Measurements from ENCODE around the gene GRM3.

The GRM3 gene

DNA sequence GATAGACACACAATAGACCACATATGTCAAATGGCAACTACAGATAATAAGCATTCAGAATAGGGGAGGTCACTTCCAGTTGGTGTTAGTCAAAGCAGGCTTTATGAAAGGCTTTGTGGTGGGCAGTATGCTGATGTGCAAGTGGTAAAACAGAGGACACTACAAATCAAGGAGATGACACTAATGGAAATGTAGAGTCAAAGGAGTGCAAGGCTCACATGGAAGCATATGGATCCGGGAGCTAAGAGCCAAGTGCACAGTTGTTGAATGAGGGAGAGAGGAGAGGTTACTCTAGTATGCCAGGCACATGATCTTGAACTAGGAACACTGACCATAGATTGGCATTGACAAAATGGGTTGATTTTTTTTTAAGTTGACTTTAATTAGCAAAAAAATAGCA is 62.7 kb downstream of the GRM3 start:
- DNase-seq, result no peak

DNA sequence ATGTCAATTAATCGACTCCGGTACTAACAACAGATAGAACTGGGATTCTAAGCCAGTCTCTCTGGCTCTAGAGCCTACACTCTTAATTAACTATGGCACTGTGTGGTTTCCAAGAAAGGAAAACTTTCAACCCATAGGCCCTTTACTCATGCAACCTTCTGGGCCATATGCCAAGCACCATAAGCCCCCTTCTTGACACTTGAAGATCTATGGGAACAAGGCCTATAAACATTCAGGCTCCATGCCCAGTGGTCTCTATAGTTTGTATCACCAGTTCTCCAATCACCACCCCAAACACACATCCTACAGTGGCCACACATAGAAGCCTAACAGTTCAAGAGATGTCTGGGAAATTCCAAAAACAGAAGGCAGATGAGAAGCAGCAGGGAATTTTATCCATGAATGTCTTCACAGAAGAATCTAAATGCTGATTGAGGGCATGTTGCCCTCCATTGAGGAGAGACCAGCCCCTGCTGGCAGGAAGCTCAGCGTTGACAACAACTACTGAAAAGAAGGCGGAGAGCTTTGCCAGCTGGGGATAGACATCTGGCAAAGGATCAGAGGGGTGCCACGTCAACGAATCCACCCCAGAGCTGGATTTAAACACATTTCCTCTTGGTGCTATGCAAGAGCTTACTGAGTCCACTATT is 64.4 kb downstream of the GRM3 start:
- no peak for DNase-seq

DNA sequence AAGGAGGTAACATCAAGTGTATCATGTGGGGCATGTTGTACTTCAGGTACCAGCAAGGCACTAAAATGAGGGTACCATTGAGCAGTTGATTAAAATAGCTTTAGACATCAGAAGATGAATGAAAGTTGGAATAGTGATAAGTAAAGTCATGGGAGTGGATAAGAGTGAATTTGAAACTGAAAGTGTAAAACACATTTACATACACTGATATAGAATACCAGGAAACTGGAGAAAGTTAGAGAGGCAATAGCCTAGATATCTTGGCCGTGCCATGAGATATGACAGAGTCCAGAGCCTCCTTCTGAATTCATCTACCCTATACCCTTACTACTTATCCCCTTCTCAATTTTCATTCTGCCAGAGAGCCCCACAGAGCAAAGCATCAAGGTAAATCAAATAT is 76.6 kb downstream of the GRM3 start:
- no peak for DNase-seq

DNA sequence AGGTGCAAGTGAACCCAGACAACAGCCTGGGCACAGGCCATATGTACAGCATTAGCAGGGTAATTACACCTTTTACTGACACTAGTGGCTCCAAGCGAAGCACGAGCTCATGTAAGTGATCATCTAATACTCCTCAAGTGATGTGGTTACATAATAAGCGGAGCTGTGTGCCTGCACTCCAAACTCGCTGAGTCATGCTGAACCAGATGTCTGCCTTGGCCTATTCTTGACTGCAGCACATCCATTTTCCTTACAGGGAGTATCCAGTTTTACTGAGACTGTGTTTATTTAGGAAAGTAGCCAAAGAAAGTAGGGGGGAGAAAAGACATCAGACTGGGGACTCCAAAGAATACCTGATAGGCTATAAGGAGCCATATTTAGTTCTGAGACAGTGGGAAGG is 90.1 kb downstream of the GRM3 start:
- no peak for DNase-seq

DNA sequence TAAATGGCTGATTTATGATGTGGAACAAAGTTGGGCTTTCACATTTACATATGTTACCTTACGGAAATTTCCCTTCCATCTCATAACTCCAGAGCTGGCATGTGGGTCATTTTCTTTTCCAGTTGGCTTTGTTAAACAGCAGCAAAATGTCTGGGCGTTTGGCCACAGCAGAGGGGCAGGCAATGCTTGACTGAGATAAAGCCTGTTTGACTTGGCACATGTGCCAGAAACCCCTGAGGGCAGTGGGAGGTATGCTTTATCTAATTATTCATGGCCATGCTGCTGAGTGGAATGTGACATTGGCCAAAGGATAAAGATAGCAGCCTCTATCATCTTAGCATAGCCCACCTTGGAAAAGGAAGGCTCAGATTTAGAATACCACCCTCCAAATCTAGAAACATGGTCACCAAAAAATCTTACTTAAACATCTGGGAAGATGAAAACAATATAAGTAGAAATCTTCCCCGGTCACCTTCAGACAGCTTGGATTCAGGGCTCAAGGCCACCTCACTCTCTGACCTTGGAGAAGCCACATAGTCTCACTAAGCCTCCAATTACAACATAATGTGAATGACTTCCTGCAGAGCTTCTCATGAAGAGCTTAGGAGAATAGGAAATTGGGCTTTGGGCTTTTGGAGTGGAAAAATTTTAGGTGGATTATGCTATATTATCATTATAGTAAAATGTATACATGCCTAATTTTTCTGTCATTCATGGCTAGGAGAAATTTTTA is 101.5 kb downstream of the GRM3 start:
- DNase-seq, result no peak

DNA sequence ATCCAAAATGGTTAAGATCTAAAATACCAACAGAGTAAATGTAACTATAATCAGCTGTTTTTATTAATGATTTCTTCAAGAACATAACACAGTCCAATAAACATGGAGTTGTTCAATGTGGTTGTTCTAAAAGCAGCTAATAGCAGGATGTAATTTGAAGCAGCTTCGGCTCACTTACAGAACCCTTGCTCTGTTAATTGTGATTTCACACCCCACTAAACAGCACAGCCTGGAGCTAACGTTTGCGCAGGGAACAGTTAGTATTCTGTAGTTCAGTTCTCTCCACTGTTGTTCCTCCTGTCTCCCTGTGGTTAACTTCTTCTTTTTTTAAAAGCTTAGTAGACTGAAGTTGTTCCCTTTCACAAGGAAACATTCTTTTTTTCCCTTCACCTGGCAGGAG is 104.0 kb downstream of the GRM3 start:
- DNase-seq, result no peak

DNA sequence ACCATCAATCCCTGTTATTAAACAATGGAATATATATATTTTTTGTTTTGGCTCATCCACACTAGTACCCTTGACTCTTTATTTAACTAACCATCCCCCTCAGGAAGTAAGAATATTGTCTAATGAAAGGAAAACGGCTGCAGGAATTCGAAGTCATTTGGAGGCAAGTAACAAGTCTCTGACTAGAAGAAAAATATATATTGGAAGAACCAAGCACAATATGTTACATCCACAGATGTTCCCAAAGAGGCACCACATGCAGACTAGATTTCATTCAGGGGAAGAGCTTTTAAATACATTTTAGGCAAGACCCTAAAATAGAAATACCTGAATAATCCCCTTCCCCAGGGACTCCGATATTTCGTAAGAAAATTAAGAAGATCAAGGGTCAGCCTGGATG is 104.5 kb downstream of the GRM3 start:
- DNase-seq, result no peak

DNA sequence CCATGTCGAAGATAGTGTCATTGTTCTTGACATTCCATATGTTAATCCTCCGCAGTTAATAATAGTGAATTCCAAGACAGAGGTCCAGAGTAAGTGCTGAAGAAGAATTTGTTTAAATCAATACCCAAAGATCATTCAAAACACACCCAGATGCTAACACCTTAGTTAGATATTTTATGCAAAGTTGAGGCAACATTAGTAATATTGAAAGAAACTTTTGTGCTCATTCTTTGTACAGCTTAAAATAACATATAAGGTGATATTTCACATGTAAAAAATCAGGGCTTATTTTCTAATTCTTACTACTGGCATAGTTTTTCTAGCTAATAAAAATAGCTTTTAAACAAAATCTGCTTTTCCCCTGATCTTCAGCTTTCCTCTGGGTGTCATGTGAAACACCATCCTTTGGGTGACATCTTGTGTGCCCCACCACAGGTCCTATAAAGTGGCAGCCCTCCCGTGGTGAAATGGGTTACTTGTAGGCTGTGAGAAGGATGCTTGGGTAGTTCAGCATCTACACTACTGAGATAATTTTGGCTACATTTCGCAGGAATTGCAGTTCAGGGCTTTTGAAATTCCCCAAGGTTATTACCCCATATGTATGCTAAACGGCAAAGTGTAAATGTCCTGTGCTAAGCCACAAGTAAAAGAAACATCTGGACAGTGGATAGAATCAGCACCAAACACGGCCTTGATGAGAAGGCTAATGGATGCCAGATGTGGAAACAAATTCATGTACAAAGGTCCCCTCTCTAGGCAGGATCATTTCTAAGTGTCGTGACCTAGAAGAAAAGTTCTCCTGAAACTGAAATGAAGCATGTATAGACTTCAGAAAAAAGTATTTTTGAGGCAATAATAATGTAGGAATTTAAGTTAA is 105.4 kb downstream of the GRM3 start:
- no peak for DNase-seq

DNA sequence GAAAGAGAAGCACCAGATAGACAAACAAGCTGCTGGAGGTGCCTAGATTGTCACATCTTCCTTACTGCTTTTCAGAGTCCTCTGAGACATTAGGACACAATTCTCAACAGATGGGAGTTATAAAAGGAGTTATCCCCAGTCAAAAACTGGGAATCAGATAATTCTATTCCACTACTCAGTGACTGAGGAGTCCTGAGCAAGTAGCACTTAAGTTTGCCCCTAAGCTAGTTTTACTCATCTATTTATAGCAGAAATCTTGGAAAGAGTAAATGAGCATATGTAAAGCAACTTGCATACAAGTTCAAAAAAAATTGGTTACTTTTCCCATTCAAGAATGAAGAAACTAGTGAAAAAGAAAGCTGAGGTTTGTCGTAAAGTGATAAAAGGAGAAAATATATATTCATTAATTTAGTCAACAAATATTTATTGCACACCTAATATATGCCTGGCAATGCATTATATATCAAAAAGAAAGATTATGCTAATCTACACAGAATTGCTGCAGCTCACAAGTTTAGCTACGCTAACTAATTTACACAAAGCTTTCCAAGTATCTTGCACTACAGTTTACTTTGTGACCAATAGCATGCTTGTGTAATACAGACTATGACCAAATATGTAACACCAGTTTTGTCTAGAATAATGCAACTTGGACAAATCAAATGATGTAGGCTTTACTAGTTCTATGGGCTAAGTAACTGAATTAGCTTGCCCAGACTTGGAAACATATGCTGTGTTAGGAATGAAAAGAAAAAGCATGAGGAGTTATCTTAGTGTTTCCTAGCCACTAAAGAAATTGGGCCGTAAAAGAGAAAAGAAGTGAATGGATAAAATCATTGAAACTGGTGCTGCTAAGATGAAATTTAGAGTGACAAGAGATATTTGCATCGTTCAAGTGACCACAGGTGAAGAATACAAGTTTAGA is 106.3 kb downstream of the GRM3 start:
- DNase-seq, result no peak

DNA sequence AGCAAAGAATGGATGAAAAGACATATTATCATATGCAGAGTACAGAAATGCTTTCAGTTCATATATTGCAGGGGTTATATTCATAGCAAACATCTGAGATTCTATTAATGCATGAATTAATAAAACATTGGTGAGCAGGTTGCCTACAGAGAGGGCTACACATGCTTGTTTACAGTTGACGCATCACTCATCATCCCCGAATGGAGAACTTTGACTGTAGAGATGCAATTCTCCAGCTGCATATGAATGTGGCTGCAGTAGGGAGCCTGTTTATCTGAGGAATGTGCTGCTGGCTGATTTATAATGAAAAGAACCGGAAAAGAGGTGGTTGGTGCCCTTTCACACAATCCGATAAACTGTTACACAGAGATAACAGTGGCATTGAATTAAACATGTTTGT is 116.5 kb downstream of the GRM3 start:
- no peak for DNase-seq

DNA sequence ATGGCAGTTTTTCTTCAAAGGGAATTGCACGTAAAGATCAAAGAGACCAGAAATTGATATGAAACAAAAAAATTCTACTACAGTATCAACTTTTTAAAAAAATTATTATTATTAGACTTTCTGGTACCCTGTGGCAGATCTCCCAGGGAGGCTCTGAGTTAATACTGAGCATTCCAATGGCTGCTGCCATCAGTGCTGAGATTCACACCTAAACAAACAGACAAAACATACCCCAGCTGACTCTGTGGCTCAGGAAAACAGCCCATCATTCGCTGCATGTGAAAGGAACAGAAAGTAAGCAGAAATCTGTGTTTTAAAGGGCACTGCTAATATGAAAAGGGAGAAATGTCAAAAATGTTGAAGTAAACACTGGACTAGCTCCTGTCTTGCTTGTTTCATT is 118.4 kb downstream of the GRM3 start:
- no peak for DNase-seq

DNA sequence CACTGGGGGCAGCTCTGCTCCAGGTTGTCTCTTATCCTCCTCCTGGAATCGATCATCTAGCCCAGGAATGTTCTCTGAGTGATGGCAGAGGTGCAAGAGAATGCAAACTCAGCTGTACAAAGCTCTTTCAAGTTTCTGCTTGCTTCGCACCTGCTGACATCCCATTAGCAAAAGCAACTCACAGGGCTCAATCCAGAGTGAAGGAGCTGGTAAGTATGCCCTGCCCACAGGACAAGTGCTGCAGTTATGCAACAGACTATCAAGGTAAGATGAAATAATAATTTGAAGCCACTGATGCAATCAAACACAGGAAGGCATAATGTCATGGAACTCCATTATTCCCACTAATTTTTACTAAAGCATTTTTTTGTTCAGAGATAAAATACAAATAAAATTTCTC is 122.2 kb downstream of the GRM3 start:
- no peak for DNase-seq

DNA sequence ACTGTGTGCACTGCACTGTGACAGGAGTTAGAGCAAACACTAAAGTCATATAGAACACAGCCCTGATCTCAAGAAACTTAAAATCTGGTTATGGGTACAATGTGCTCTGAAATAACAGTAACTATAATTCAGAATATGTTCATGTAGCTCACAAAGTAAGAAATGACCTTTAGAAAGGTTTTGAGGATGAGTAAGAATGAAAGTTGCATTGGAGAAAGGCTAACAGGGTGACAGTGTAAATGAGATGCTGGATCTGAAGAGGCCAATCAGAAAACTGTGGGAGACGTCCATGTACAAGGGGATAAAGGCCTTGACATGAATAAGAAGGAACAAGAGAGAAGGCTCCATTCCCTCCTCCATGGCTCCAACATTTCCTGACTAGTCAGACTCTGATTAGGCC is 124.7 kb downstream of the GRM3 start:
- DNase-seq, result no peak

DNA sequence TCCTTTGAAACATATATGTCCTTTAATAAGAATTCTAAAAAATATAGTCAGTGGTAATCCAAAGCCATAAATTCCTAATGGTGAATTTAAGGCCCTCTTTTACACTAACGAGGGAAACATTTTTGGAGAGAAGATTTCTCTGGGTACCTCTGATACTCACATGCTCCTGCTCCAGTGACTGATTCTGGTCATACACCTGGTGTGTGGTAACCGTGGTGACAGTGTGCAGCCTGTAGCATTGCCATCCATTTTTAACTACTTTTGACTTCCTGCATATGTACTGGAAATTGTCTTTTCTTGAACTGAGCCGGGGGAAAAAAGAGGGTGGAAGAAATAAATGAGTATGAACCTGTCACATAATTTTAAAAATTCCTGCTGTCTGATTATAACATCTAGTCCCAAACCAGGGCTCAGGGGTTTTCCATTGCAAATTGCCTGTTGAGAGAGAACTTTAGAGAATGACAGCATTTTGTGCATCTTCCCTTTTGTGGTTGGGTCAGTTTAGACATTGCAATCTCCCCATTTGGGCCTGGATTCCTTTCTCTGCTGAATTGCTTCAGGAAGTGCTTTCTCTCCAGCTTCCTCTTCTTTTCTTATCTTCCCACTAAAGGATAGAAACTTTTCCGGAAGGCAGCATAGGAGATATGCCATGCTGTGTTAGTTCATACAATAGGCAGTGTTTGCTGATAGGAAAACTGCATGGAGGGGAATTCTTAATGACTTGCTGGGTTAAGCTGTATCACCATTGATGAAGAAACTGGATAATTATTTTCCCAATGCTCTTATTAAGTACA is 125.5 kb downstream of the GRM3 start:
- DNase-seq, result no peak

DNA sequence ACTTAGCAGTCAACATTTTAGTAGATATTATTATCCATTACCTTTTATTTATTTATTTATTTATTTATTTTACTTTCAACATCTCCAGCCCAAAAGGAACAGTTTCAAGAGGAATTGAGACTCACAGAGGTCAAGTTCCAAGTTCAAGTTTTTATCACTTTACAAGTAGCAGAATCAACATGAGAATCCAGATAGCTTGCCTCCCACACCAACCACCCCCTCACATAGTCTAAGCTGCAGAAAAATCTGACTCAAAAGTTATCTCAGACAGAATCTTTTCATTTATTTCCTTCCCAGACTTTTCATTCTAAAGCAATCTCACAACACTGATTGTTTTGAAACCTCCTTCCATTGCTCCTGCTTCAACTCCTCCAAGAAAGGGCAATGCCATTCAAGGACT is 129.6 kb downstream of the GRM3 start:
- no peak for DNase-seq

DNA sequence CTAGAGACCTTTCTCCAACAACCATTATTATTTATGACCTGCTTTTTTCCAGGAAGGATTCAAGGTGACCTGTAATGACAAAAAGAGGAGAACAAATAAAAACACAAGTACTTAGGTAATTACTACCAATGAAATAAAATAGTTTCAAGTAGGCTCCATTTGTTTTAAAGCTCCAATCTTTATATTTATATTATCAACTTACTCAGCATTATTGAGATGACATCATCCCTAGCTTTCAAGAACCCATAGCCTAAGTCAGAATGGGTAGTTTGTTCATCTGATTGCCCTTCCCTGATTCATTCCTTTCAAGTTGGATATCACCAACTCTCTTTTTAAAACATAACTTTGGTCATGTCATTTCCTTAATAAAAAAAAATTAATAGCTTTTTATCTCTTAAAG is 131.5 kb downstream of the GRM3 start:
- no peak for DNase-seq

DNA sequence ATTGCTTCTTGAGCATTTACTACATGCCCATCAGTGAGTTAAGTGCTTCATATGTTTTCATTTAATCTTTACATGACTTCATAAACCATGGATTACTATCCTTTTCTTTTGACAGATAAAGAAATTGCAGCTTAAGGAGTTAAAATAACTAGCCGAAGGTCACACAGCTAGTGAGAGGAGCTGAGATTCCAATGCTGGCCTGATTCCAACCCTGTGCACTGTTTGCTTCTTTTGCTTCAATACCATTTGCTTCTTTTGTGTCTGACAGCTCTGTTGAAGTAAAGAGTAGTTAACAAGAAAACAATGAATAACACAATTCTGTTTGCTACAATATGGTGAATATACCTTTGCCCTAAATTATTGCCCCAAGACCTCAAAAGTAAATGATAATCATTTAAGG is 132.4 kb downstream of the GRM3 start:
- DNase-seq, result no peak

DNA sequence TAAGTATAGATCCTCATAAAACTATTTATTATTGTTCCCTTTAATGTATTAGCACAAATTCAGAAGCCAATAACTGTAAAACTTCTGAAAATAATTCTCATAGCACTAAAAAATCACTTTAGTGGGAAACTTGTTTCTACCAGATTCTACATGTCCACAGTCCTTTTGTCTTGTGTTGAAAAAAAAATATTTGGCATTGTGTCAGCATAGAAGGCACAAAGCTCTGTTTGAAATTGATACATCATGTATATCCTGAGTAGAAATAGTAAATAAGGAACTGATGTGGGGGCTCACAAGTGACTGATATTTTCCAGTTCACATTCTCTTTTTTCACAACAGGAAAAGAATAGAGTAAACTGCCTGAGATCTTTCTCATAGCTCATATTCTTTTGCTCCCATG is 134.6 kb downstream of the GRM3 start:
- no peak for DNase-seq

DNA sequence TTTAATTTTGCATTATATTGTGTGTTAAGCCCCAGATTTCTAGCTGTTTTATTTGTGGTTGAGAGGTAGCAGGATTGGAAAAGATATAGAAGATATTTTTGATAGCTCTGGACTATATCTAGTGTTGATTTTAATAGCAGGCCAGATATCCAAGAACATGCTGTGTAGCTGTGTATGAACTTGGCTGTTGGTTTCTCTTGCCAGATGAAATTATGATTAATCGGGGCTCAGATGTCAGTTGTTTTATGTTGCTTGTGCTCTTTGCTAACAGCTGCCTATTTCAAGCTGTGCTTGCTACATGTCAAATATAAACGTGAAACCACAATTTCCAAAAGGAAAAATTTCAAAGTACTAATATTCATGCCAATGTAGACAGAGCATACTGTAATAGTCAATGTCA is 141.1 kb downstream of the GRM3 start:
- DNase-seq, result no peak

DNA sequence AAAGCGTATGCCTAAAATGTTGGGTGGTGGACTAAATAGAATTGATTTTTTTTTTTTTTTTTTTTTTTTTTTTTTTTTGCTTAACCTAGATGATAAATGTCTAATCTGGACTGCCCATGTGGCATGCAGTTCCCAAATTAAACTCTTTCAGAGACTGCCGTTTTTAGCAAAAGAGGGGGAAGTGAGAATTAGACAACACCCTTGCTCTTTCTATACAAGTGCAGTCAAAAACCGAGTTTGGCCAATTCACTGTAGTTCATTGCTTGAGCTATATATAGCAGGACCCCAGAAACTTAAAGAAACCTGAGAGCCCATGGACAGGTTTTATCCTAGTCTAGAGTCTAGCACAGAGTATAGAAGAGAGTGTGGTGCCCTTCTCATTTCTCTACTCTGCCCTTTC is 141.9 kb downstream of the GRM3 start:
- no peak for DNase-seq

DNA sequence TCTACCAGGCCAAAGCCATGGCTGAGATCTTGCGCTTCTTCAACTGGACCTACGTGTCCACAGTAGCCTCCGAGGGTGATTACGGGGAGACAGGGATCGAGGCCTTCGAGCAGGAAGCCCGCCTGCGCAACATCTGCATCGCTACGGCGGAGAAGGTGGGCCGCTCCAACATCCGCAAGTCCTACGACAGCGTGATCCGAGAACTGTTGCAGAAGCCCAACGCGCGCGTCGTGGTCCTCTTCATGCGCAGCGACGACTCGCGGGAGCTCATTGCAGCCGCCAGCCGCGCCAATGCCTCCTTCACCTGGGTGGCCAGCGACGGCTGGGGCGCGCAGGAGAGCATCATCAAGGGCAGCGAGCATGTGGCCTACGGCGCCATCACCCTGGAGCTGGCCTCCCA is 142.7 kb downstream of the GRM3 start:
- DNase-seq, result no peak

DNA sequence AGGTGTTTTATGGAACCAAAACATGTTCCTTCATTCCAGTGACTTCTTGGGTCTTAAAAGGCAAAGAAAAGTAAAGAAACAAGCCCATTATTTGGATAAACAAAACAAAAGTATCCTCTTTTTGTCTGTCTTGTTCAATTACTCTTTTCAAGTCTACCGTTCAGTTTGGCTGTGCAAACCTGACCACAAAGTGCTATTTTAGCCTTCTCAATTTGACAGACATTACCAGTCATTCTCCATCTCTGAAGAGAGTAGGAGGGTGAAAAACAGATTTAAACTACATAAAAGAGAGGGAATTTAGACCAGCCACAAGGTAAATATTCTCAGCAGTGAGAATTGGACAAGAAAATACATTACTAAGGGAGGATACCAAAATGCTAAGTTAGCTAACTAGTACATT is 145.2 kb downstream of the GRM3 start:
- DNase-seq, result no peak
